Inferior parietal cortex (tissue), 1 donor: Measurements from ENCODE around the gene TOM1L2.
A peak's percentile ranks its signal among the peaks of the same experiment; 100 is the strongest.

ENCODE experiments used
- DNase-seq: peaks from one replicate; pipeline ENCODE4 v3.0.0-alpha.2; 2016; ENCODE audit errors: extremely low spot score

The TOM1L2 gene

DNA sequence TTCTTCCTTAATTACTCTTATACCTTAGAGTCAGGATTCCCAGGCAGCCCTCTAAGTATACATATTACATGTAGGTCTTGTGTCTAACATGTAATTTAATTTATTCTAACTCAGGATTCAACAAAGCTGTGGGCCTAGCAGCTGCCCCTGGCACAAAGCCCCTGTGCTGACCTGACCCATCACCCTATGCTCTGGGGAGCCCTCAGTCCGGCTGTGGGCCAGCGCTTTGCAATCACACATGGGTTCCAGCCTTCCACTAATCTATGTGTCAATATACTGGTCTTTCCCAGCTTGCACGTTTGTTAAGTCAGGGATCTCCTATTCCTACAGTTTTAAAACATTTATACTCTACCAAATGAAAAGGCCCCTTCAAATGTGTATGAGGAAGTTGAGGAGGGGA is 72.7 kb downstream of the TOM1L2 start:
- no peak for DNase-seq

DNA sequence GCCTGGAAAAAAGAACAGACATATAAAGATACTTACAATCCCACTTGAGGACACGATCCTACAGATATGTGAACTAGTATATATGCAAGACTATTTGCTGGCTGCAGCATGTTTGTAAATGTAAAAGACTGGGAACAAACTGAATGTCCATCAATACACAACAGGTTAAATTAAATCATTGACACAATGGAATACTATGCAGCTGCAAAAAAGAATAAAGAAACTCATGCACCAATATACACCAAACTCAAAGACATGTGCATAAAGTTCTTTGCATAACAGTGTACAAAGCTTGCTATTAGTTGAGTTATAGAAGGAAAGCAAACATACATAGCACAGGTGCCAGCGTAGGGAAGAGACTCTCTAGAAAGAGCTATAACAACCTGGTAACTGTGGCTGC is 73.5 kb downstream of the TOM1L2 start:
- no peak for DNase-seq

DNA sequence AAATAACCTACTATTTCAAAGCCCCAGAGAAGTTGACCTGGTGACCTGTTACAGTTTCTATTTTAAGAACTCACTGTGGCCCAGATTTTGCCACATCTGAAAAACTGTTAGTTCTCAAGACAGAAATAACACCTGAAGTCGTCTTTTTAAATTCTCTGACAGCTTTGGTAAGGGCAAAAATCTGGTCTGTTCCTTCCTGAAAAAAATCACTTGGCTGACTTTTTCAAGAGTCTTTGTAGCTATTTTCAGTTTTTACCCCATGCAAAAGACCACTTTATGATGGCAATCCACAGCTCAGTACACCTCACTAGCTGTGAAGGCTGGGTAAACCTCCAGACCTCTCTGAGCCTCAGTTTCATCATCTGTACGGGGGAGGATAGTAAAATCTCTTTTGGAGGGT is 74.8 kb downstream of the TOM1L2 start:
- no peak for DNase-seq

DNA sequence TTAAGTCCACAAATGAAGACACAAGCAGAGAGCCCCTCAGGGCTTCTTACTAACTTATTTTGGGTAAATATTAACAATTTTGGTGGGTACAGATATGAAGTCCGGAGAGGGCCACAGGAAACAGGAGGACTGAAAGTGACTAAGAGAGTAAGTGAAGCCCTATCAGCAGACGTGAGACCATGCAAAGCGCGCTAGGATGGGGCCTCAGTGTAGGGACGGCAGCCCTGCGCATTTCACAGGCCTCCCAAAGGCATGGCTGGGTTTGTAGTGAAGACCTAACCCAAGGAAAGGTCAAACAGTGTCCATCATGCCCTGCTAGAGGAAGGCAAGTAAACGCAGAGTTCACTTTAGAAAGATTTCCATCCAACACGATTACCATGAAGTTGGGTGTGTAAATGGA is 75.5 kb downstream of the TOM1L2 start:
- DNase-seq = no peak

DNA sequence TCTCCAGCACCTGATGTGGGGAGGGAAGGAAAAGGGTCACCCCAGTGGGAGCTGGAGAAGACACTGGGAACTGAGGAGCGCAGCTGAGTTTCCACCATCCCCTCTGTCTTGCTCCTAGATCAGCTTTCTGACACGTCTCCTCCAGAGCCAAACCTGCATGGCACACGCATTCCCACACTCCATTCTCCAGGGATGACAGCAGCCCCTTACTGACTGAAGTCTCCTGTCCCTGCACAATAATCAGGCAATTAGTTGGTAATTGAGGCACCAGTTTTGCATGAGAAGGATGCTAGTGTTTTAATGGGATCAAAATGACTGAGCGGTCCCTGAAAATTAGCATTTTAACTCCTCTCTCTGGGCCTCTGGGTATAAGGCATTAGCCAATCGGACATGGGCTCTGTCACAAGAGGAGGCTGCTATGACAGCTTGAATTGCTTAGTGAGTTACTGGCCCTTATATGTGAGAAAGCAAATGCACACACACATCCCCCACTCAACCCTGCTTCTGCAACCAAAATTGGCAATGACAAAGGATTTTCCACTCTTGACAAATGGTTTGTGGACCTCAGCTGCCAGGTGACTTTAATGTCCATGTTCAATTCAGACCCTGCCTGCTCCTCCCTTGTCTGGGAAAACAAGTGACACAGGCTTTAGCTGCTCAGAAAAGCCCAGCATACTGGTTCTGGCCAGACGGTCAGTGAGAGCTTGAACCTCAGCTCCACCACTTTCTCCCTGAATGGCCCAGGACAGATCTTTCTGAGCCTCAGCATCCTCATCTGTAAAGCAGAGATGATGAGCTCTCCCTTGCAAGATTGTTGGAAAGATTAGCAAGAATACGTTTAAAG is 78.2 kb downstream of the TOM1L2 start:
- no peak for DNase-seq

DNA sequence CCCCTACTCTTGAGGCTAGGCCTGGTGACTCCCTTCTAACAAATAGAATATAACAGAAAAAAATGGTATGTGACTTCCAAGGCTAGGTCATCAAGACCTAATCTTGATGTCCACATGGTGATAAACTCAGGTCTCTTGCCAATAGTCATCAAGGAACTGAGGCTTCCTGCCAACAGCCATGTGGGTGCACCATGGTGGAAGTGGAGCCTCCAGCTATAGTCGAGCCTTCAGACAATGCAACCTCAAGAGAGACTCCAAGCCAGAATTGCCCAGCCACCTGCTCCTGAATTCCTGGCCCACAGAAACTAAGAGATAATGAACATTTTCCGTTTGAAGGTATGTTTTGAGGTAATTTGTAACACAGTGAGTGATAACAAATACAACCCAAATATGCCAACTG is 79.5 kb downstream of the TOM1L2 start:
- no peak for DNase-seq

DNA sequence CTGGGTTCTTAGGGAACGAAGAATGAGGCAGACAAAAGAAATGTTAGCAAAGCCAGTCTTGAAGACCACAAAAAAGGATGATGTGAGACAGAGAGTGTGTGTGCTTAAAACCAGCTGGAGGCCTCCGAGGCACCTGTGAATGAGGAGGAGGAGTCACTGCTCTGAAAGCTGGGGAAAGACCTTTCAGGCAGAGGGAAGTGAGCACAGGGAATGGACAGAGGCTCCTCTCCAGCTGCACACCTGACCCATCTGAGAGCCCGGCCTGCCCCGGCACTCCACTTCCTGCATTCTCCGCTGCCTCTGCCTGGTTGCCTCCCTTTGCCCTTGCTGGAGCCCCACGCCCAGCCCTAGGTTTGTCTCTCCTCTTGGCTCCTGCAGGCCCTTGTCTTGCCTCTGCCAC is 80.2 kb downstream of the TOM1L2 start:
- DNase-seq = no peak

DNA sequence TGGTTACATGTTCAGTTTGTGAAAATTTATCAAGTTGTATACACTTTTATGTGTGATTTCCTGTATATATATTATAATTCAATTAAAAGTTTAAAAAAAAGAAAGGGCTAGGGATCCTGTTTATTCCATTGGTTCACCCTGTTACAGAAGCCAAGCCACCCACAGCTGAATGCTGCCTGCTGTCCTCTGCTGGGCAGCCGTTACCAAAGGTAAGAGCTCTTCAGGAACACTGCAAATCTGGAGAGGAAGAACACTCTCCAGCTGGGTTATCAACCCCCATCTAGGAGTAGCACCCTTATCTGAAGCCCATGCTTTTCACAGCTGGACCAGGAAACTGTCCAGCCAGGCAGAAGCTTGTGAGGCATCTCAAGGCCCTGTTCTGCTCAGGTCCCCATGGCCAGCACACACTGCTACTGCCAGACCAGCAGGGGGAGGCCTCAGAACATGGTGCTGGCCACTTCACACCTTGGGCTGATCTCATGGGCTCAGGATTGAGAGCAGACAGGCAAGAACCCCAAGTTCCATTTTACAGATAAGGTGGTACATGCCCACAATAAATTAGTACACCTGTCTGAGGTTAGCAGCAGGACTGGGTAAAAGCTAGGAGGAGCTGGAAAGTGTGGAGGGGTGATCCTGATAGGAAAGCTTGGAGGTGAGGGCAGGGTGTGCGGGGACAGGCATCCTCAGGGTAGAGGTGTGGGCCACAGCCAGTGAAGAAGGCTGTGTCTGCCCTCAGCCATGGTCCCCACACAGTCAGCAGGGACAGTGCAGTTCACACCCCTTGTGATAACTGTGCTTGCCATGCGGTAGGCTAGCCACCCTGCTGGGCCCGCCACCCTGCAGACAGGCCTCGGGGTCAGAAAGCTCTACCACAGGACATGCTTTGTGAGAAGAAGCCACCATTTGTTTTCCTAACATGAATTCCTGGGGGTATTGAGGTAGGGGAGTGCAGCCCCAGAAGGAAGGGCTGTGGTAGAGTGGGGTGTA is 81.1 kb downstream of the TOM1L2 start:
- no peak for DNase-seq

DNA sequence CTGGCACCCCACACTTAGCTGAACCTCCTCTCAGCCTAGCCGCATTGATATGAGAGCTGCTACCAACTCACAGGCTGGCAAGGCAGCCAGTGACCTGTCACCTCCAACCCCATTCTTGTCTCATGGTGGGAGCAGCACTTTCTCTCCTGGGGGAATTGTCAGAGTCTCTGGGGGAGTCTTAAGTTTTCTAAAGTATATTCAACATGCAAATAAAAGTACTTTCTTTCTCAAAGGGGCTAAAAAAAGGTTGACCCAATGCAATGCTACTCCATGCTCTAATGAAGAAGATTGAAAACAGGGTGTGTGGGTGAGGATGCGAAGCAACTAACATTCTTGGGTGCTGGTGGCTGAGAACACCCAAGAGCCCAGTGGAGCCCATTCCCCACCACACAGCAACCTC is 82.3 kb downstream of the TOM1L2 start:
- no peak for DNase-seq

DNA sequence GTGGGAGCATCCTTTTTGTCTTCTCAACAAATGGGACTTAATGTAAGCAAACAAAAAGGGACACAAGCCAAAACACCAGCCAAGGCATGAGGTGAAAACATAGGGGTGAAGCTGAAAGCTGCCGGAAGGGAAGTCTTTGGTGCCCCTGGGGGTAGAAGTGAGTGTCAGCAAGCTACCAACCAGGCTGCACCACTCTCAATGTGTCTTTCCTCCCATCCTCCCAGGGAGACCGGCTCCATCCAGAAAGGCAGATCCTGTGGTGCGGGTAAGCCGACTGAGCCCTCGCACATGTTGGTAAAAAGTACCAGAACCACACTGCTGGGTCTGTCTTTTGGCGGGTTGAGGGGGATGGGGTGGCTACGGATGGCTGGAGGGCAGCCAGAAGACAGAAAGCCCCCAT is 83.4 kb downstream of the TOM1L2 start:
- DNase-seq = no peak

DNA sequence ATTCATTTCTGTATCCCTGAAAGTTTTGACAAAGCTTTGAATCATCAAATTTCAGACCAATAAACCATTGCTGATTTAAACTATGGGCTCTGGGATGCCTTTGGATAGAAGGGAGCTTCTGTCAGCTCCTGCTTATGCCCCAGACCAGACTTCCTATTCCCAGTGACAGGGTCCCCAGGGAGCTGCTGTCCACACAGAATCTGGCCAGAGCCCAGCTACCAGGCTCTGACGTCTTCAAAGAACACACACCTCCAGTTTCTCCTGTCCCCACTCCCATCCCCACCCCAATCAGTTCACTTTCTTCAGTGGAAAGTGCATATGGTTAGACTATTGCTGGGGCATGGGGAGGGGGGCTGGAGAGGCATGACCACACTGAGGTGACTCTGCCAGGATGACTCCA is 83.8 kb downstream of the TOM1L2 start:
- DNase-seq = no peak

DNA sequence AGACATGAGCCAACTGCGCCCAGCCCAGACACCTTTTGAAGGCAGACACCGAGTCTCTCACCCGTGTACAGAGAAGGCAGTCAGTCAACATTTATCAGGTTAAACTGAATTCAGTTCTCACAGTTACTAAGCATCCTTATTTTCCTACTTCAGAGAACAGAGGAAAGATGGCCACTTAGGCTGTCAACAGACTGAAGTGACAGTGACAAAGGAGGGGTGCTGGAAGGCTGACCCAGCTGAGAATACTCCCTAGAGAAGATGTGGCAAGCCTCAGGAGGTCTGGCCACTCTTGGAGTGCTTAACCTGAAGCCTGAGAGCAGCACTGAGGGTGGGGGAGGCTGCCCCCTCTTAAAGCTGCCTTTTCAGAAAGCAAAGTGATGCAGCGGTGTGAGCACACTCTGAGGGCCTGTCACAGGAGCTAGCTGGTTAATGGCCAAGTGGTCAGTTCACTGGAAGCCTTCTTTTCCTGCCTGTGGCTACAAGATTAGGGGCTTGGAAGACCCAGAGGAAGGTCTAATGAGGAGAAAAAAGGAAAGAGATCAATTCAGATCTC is 84.4 kb downstream of the TOM1L2 start:
- no peak for DNase-seq

DNA sequence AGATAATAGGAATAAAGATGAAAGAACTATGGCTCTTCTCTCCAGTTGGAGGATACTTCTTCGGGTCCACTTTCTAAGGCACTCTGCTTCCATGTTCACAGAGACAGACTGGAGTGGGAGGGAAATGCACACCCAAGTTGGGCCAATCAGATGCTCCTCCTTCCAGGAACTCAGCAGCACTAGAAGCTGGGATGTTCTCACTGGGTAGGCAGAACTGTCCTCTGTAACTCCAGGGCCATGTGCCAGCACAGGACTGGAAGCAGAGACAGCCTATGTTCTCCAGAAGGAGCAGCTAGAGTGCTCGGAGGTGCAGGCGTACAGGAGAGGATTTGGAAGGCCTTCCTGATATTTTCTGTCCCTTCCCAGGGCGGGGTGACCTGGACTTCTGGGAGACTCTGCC is 85.5 kb downstream of the TOM1L2 start:
- no peak for DNase-seq

DNA sequence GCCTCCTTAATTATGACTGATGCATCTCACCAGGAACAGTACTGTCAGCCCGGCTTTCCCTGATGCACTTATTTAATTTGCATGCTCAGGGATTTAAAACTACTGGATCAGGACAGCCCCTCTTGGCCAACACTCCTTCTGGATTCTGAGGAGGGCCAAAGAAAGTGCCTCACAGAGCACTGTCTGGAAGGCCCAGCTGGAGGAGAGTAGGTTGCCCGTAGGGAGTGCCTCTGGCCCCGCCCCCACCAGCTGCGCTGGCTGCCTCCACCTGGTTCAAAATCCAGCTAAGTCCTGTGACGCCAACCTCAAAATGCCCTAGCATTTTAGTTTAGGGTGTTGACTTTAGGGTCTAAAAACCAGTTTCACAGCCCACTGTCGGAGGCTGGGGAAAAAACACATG is 86.0 kb downstream of the TOM1L2 start:
- no peak for DNase-seq

DNA sequence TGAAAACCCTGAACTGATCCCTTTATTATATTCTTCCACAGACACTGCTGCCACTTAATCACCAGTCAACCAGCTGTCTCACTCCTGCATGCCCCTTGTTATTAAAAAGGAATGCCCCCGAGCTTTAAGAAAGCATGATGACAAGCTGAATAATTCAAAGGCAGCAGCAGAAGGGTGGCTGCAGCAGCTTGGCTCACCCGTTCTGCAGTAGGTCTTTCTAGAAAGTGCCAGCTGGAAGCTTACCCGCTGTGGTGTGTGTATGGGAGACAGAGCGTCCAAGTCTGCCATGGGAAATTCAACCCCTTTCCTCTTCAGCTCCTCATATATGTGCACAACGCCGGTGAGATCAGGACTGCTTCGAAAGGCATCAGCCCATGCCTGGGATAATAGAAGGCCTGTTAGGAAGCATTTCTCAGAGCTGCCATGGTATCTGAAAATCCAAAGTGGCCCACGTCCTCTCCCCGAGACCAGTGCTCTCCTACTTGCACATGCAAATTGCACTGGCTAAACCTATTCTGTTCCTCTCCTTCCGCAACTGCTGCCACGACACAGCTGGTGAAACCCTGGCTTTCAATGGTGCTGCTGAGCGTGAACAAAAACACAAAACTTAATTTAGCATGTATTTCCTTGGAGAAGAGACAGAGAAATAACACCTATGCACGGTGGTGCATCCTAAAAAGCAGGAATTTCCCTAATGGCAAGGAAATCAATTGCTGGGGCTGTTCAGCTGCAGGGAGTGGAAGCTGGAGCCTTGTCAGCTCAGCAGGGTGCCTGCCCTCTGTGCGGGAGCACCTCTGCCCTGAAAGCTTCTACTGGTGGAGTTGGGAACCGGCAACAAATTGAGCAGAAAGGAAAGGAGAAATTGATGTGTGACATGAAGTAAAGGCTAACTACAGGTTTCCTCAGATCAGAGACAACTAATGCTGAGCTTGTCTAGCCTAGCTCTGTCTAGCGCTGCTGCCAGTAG is 87.5 kb downstream of the TOM1L2 start:
- DNase-seq = peak; percentile 42

DNA sequence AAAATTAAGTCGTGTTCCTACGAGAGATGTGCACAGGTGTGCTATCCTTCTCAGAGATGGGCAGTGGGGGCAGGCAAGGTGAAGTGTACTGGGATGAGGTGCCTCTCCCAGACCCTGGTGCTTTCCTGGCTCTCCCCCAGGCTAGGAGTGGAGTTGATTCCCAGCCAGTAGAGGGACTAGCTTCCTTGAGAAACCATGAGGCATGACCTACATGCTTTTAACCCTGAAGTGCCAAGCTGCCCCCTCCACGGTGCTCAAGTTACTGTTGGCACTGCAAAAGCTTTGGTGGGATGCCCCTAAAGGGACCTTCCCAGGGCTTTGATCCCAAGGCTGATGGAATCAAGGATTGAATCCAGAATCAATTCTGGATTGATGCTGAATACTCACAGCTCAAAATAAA is 88.4 kb downstream of the TOM1L2 start:
- no peak for DNase-seq

DNA sequence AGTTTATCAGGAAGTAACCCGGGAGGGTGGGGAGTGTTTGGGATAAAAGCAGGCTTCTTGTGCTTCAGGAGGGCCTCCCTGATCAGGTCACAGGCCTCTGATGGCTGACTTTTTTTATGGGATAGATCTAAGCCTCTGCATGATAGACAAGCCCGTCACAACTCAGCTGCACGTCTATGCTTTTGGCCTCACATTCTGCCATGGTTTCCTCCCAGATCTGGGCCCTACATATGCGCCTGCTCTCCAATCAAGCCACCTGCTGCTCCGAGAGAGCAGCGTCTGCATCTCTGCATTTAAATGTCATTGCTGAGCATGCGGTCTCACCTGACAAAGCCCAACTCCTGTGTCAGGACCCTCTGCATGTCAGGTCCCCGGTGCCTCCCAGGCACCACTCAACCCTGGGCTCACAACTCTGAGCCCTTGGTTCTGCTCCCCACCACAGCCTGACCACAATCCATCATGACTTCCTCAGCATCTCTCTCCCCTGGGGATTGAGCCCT is 90.1 kb downstream of the TOM1L2 start:
- no peak for DNase-seq

DNA sequence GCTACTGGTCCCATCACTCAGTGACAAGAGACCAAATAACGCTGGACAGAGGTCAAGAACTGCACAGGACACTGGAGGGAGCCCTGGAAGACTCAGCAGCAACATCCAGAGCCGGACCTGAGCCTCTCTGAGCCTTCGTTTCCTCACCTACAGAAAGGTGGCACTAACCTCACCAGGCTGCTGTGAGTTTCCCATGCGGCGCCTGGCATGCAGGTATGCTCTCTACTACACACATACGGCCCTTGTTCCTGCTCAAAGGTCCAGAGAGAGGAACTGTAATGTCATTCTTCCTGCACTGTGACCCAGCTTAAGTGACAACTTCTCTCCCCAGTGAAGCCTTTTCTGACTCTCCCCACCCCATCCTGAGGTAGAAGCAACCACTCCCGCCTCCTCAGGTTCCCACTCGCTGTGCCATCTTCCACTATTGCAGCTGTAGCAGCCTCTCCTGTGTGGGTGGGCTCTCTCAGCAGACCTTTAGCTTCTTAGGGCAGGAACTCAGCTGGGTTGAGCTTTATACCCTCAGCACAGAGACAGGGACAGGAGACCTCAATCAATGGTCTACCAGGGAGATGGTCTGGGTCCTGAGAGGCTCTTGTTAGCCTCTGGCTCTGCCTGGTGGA is 91.5 kb downstream of the TOM1L2 start:
- DNase-seq = no peak

DNA sequence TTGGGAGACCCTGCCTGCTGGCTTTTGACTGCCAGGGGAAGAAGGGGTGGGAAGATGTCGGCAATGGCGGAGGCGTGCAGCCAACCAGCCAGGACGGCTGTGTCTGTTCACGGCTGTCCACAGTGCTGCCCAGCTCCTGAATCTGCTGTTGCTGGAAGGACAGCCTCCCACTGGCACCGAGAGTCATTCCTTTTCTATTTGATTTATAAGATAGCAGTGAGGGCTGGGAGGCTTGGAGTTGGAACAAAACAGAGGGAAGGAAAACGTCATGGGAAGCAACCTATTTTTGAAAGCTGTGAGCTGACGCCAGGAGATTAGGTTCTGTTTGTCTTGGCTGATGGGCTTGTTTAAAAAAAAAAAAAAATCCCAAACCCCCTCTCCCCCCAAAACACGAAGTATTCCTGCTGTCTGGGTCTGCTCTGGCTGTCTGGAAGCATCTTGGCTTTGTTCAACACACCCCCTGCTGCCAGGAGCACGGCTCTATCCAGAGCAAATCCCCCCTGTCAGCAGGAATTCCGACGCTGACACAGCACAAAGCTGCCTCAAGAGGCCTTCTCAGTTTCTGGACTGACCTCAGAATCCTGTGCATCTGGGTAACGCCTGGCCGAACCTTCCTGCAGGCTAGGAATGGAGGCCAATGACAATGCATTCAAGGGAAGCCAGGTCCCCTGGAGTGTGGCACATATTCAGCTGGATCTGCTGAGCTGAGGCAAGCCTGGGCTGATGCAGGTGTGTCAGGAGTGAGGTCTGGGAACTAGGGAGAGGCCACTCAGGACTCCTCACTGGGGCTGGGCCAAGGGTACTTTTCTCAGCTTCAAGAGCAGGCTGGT is 94.5 kb downstream of the TOM1L2 start:
- DNase-seq = no peak
